ENCODE results near the gene PDE4DIP. TPM values are rescaled to one million over a fixed set of nuclear protein-coding genes. Genes with fewer than 3 reads are reported as not detected.
"Not testable (repeated sequence)": the region's sequence is repeated elsewhere in the genome, so short reads cannot be mapped to it uniquely, and the experiment has no call there.

PDE4DIP gene
- total RNA-seq, 1 donor from 2014 or later, result 26.8 TPM

DNA sequence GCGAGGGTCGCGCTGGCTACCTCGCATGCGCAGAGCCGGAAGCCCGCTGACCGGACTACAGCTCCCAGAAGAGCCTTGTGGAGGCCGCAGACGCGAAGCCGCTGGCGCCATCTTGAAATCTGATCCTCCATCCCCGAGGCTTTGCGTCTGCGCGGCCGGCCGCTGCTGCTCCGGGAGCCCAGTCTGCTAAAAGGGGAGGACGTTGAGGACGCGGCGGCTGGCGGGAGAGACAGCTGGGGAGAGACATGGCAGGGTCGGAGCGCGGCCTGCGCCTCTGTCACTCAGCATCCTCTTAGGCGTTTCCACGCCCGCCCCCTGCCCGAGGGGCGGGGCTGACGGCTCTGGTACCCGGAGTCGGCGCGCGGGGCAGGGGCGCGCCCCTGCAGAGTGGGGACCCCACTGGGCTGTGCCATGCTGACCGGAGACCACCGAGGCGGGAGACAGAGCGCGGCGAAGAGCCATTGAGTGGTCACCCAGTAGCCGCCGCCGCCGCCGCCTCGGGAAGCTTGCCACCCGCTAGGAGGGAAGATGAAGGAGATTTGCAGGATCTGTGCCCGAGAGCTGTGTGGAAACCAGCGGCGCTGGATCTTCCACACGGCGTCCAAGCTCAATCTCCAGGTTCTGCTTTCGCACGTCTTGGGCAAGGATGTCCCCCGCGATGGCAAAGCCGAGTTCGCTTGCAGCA lies 108.2 kb downstream of the PDE4DIP start:
- DNase-seq (ENCODE audit: low spot score, unreplicated experiment), result peak; percentile 71
- peak overlapping the region; percentile 97 for H3K4me3 Mint-ChIP-seq (ENCODE audit: low read depth)
- not testable (repeated sequence) for H3K4me1 Mint-ChIP-seq (ENCODE audit: low read depth); H3K36me3 Mint-ChIP-seq (ENCODE audit: insufficient read depth); H3K27ac Mint-ChIP-seq; H3K27me3 Mint-ChIP-seq; H3K9me3 Mint-ChIP-seq (ENCODE audit: low read depth)

- not testable (repeated sequence) for H3K27ac Mint-ChIP-seq
Measured at GRCh38 chr1:148952938-148953616, 108.8 kb downstream of the PDE4DIP start.

DNA sequence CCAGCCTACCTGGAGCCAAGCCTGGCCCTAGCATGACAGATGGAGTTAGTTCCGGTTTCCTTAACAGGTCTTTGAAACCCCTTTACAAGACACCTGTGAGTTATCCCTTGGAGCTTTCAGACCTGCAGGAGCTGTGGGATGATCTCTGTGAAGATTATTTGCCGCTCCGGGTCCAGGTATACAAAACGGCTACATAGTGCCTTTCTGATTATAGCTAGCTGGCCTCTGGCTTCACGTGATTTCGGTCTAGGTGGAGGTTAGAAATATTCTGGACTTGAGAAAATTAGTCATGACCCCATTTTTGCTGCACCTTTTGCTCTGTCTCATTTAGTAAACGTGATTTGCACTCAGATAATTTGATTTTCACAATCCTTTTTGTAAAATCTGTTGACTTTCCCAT lies 109.5 kb downstream of the PDE4DIP start:
- not testable (repeated sequence) for H3K4me1 Mint-ChIP-seq (ENCODE audit: low read depth); DNase-seq (ENCODE audit: low spot score, unreplicated experiment); H3K27me3 Mint-ChIP-seq; H3K36me3 Mint-ChIP-seq (ENCODE audit: insufficient read depth); H3K9me3 Mint-ChIP-seq (ENCODE audit: low read depth); H3K27ac Mint-ChIP-seq
- peak overlapping the region; percentile 49 for H3K4me3 Mint-ChIP-seq (ENCODE audit: low read depth)

More at GRCh38 chr1:148952938-148953616, 108.8 kb downstream of the PDE4DIP start:
- DNase-seq (ENCODE audit: low spot score, unreplicated experiment); H3K4me1 Mint-ChIP-seq (ENCODE audit: low read depth); H3K9me3 Mint-ChIP-seq (ENCODE audit: low read depth); H3K27me3 Mint-ChIP-seq; H3K36me3 Mint-ChIP-seq (ENCODE audit: insufficient read depth): not testable (repeated sequence)
- peak overlapping the region; percentile 76 for H3K4me3 Mint-ChIP-seq (ENCODE audit: low read depth)

GRCh38 chr1:148958343-148958742 lies 114.1 kb downstream of the PDE4DIP start:
- H3K27ac Mint-ChIP-seq; DNase-seq (ENCODE audit: low spot score, unreplicated experiment); H3K9me3 Mint-ChIP-seq (ENCODE audit: low read depth); H3K27me3 Mint-ChIP-seq; H3K4me1 Mint-ChIP-seq (ENCODE audit: low read depth); H3K36me3 Mint-ChIP-seq (ENCODE audit: insufficient read depth); H3K4me3 Mint-ChIP-seq (ENCODE audit: low read depth): not testable (repeated sequence)

DNA sequence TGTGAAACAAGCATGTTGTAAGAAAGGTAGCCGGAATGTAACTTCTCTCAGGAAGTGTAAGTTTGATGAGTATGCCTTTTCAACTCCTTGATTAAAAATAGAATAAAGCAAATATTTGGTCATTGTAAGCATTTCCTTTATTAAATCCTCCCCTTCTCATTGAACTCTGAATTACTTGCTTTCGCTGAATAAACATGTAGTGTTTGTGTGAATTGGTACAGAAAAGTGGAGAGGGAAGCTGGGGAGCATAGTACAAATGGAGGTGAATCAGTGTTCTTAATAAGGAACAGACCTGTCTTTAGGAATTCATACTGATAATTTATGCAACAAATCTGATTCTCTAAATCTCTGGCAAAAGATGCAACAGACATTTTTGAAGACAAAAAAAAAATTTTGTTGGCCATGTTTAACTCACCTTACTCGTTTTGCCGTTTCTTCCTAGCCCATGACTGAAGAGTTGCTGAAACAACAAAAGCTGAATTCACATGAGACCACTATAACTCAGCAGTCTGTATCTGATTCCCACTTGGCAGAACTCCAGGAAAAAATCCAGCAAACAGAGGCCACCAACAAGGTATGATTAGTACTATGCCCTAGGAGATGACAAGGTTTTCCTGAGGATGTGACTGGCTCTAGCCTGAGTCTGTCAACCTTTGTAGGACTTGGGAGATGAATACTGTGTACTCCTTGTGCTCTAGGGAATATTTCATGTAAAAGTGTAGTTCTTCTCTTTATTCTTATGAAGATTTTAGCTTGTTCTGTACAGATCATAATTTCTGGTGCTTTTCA lies 116.2 kb downstream of the PDE4DIP start:
- not testable (repeated sequence) for DNase-seq (ENCODE audit: low spot score, unreplicated experiment); H3K27ac Mint-ChIP-seq; H3K27me3 Mint-ChIP-seq; H3K36me3 Mint-ChIP-seq (ENCODE audit: insufficient read depth); H3K9me3 Mint-ChIP-seq (ENCODE audit: low read depth); H3K4me1 Mint-ChIP-seq (ENCODE audit: low read depth); H3K4me3 Mint-ChIP-seq (ENCODE audit: low read depth)

DNA sequence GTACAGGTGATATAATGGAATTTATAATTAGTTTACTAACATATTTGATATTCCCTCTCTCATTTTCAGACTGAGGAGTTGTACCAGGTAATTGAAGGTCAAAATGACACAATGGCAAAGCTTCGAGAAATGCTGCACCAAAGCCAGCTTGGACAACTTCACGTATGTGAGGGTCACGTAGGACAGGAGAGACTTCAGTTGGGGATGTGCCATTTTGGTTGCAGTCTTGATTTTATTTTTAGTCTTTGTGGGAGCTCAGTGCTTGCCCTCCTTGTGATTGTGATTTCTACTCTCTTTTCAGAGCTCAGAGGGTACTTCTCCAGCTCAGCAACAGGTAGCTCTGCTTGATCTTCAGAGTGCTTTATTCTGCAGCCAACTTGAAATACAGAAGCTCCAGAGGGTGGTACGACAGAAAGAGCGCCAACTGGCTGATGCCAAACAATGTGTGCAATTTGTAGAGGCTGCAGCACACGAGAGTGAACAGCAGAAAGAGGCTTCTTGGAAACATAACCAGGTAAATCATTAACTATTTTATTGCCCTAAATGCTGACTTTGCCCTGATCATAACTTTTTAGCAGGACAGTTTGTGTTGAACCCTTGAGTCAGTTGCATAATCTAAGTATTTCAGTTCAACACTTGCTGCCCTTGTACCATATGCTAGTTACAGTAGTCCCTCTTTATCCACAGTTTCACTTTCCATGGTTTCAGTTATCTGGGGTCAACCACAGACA lies 118.1 kb downstream of the PDE4DIP start:
- H3K4me3 Mint-ChIP-seq (ENCODE audit: low read depth); H3K9me3 Mint-ChIP-seq (ENCODE audit: low read depth); H3K27me3 Mint-ChIP-seq; H3K4me1 Mint-ChIP-seq (ENCODE audit: low read depth); DNase-seq (ENCODE audit: low spot score, unreplicated experiment); H3K36me3 Mint-ChIP-seq (ENCODE audit: insufficient read depth); H3K27ac Mint-ChIP-seq: not testable (repeated sequence)

- H3K27ac Mint-ChIP-seq; H3K9me3 Mint-ChIP-seq (ENCODE audit: low read depth); DNase-seq (ENCODE audit: low spot score, unreplicated experiment); H3K36me3 Mint-ChIP-seq (ENCODE audit: insufficient read depth); H3K4me1 Mint-ChIP-seq (ENCODE audit: low read depth); H3K27me3 Mint-ChIP-seq; H3K4me3 Mint-ChIP-seq (ENCODE audit: low read depth): not testable (repeated sequence)
- TF ChIP-seq CTCF (IDR thresholded peaks at IDR 0.05; ENCODE audit: unreplicated experiment), result peak; percentile 25
Measured at GRCh38 chr1:148966084-148966483, 121.9 kb downstream of the PDE4DIP start.

GRCh38 chr1:148967580-148967979 lies 123.4 kb downstream of the PDE4DIP start:
- not testable (repeated sequence) for H3K4me1 Mint-ChIP-seq (ENCODE audit: low read depth); H3K36me3 Mint-ChIP-seq (ENCODE audit: insufficient read depth); DNase-seq (ENCODE audit: low spot score, unreplicated experiment); H3K27ac Mint-ChIP-seq; H3K27me3 Mint-ChIP-seq; H3K9me3 Mint-ChIP-seq (ENCODE audit: low read depth); H3K4me3 Mint-ChIP-seq (ENCODE audit: low read depth)

- H3K27ac Mint-ChIP-seq; H3K4me3 Mint-ChIP-seq (ENCODE audit: low read depth); H3K27me3 Mint-ChIP-seq; DNase-seq (ENCODE audit: low spot score, unreplicated experiment); H3K4me1 Mint-ChIP-seq (ENCODE audit: low read depth); H3K9me3 Mint-ChIP-seq (ENCODE audit: low read depth); H3K36me3 Mint-ChIP-seq (ENCODE audit: insufficient read depth): not testable (repeated sequence)
Measured at GRCh38 chr1:148968682-148969081, 124.5 kb downstream of the PDE4DIP start.

DNA sequence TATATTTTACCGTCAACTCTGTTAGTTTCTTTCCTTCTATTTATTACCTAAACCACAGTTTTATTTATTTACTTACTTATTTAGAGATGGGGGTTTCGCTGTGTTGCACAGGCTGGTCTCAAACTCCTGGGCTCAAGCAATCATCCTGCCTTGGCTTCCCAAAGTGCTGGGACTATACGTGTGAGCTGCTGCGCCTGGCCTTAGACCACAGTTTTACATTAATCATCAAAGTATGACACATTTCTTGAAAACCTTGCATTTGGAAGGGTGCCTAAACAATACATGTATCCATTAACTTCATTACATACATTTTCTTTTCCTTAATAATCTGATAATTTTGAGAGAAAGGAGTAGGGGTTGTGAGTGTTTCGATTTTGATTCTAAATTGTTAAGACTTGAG lies 124.9 kb downstream of the PDE4DIP start:
- DNase-seq (ENCODE audit: low spot score, unreplicated experiment); H3K36me3 Mint-ChIP-seq (ENCODE audit: insufficient read depth); H3K9me3 Mint-ChIP-seq (ENCODE audit: low read depth); H3K27me3 Mint-ChIP-seq; H3K4me1 Mint-ChIP-seq (ENCODE audit: low read depth); H3K27ac Mint-ChIP-seq; H3K4me3 Mint-ChIP-seq (ENCODE audit: low read depth): not testable (repeated sequence)

- H3K4me1 Mint-ChIP-seq (ENCODE audit: low read depth); H3K27ac Mint-ChIP-seq; H3K27me3 Mint-ChIP-seq; DNase-seq (ENCODE audit: low spot score, unreplicated experiment); H3K9me3 Mint-ChIP-seq (ENCODE audit: low read depth); H3K4me3 Mint-ChIP-seq (ENCODE audit: low read depth): not testable (repeated sequence)
- H3K36me3 Mint-ChIP-seq (ENCODE audit: insufficient read depth), result peaks cover 11% of the 10 kb centered on the region
Measured at GRCh38 chr1:148975453-148975852, 131.2 kb downstream of the PDE4DIP start.
